ENCODE measurements around the gene DTWD1. TPM values are rescaled to one million over a fixed set of nuclear protein-coding genes. Genes with fewer than 3 reads are reported as not detected.
"Not testable (repeated sequence)": the region's sequence is repeated elsewhere in the genome, so short reads cannot be mapped to it uniquely, and the experiment has no call there.

The DTWD1 gene, protein sequence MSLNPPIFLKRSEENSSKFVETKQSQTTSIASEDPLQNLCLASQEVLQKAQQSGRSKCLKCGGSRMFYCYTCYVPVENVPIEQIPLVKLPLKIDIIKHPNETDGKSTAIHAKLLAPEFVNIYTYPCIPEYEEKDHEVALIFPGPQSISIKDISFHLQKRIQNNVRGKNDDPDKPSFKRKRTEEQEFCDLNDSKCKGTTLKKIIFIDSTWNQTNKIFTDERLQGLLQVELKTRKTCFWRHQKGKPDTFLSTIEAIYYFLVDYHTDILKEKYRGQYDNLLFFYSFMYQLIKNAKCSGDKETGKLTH
- 46.3 TPM for polyA plus RNA-seq (2013, experiment 1 of 4)
- polyA plus RNA-seq (2013, experiment 2 of 4) = 40.4 TPM
- 41.3 TPM for polyA plus RNA-seq (2013, experiment 3 of 4)
- 46.2 TPM for polyA plus RNA-seq (2013, experiment 4 of 4)

GRCh38 chr15:49620658-49621368, at the start of gene DTWD1, which contains the start of gene FAM227B:
Gene DTWD1 (plus strand): TSS chr15:49621048. CDS start chr15:49625168, 4,120 bp downstream.
Gene FAM227B (minus strand): TSS chr15:49620818. CDS start chr15:49615171, 5,647 bp downstream.
- 0% methylated on average over 59 of the region's 59 CpGs for WGBS, 2 experiments
- Histone ChIP-seq H3K27ac (ENCODE audit: insufficient read depth, low read depth, low read length, poor library complexity, severe bottlenecking) (peak within 1 kb of the TSS; percentile 86), H3K36me3 (ENCODE audit: control insufficient read depth, insufficient read depth, low read length) (peaks cover 18% of the 10 kb centered on the region), H3K4me3 (ENCODE audit: insufficient read depth, low read depth, low read length) (peak within 1 kb of the TSS; percentile 91), H3K27me3 (ENCODE audit: control insufficient read depth, insufficient read depth, low read length, poor library complexity, severe bottlenecking) (no peaks in the 10 kb centered on the region), H3K9me3 (ENCODE audit: control insufficient read depth, low read length) (no peaks in the 10 kb centered on the region), H3K4me1 (ENCODE audit: control insufficient read depth, insufficient read depth, low read length) (peaks cover 2% of the 10 kb centered on the region)

DNA sequence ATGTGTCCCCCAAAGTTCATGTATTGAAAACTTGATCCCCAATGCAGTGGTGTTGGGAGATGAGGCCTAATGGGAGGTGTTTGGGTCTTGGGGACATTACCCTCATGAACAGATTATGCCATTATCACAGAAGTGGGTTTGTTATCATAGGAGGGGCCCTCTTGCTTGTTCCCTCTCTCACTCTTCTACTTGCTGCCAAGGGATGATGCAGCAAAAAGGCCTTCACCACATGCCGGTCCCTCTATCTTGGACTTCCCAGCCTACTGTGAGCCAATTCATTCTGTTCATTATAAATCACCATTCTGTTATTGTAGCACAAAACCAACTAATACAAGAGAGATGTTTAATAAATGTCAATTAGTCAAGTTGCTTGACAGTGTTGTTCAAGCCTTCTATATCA, 47.4 kb upstream of the DTWD1 start:
- no peaks in the 10 kb centered on the region for H3K4me1 ChIP-seq (ENCODE audit: control insufficient read depth, insufficient read depth, low read length)

DNA sequence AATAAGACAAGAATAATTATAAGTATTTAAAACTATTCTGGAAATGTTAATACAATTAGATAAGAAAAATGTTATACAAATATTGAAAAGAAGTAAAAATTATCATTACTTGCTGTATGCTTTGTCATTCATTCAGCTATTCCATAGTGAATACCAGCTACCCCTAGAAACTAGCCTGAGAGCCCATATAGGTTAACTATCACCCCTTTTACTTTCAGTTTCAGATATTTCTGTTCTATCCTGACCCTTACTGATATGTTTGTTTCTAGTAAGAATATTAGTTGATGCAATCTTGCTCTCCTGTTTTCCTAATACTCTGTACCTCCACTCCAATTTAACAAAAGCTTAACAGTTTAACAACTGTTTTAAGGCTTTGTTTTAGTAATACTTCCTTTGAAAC, 31.8 kb upstream of the DTWD1 start:
- no peak overlapping the region for H3K4me3 ChIP-seq (ENCODE audit: insufficient read depth, low read depth, low read length)
- H3K36me3 ChIP-seq (ENCODE audit: control insufficient read depth, insufficient read depth, low read length) = no peaks in the 10 kb centered on the region
- no peaks in the 10 kb centered on the region for H3K27me3 ChIP-seq (ENCODE audit: control insufficient read depth, insufficient read depth, low read length, poor library complexity, severe bottlenecking)
- H3K9me3 ChIP-seq (ENCODE audit: control insufficient read depth, low read length) = no peaks in the 10 kb centered on the region
- no peaks in the 10 kb centered on the region for H3K4me1 ChIP-seq (ENCODE audit: control insufficient read depth, insufficient read depth, low read length)
- no peak overlapping the region for H3K27ac ChIP-seq (ENCODE audit: insufficient read depth, low read depth, low read length, poor library complexity, severe bottlenecking)

More for the DNA sequence above, 47.4 kb upstream of the DTWD1 start:
- Histone ChIP-seq H3K27me3 (ENCODE audit: control insufficient read depth, insufficient read depth, low read length, poor library complexity, severe bottlenecking) (no peaks in the 10 kb centered on the region), H3K36me3 (ENCODE audit: control insufficient read depth, insufficient read depth, low read length) (no peaks in the 10 kb centered on the region), H3K9me3 (ENCODE audit: control insufficient read depth, low read length) (no peaks in the 10 kb centered on the region), H3K27ac (ENCODE audit: insufficient read depth, low read depth, low read length, poor library complexity, severe bottlenecking) (no peak overlapping the region), H3K4me3 (ENCODE audit: insufficient read depth, low read depth, low read length) (no peak overlapping the region)
- 88 to 92% methylated on average over 1 of the region's 1 CpG for WGBS, 2 experiments

GRCh38 chr15:49592829-49593316, 28.0 kb upstream of the DTWD1 start:
- H3K9me3 ChIP-seq (ENCODE audit: control insufficient read depth, low read length); H3K4me1 ChIP-seq (ENCODE audit: control insufficient read depth, insufficient read depth, low read length); H3K4me3 ChIP-seq (ENCODE audit: insufficient read depth, low read depth, low read length); H3K27ac ChIP-seq (ENCODE audit: insufficient read depth, low read depth, low read length, poor library complexity, severe bottlenecking); H3K36me3 ChIP-seq (ENCODE audit: control insufficient read depth, insufficient read depth, low read length); H3K27me3 ChIP-seq (ENCODE audit: control insufficient read depth, insufficient read depth, low read length, poor library complexity, severe bottlenecking): not testable (repeated sequence)
- WGBS, 2 experiments = 93 to 94% methylated on average over 12 of the region's 12 CpGs

DNA sequence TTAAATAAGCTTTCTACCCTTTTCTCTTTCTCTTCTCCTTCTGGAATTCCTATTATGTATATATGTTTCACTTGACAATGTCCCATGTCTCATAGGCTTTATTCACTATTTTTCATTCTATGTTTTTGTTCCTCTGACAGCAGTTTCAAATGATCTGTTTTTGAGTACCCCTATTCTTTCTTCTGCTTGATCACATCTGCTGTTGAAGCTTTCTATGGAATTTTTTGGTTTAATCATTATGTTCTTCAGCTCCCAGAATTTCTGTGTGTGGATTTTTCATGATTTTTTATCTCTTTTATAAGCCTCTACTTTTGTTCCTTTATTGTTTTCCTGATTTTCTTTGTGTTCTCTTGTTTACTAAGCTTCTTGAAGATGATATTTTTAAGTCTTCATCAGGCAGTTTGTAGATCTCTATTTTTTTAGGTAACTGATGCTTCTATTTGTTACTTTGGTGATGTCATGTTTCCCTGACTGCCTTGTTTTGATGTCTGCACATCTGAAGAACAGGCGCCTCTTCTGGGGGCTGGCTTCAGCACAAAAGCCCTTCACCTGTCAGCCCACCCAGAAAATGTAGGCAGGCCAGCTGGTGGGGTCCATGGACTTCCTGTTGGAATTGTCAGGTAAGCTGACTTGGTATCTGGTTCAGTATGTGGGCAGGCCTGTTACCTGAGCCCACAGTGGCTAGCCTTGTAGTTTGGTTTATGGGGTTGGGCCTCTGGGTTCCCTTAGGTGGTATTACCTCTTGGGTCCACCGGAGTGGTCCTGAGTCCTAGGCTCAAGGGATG, 16.0 kb upstream of the DTWD1 start:
- H3K4me3 ChIP-seq (ENCODE audit: insufficient read depth, low read depth, low read length) = no peak overlapping the region
- H3K36me3 ChIP-seq (ENCODE audit: control insufficient read depth, insufficient read depth, low read length) = no peaks in the 10 kb centered on the region
- no peaks in the 10 kb centered on the region for H3K27me3 ChIP-seq (ENCODE audit: control insufficient read depth, insufficient read depth, low read length, poor library complexity, severe bottlenecking)
- WGBS, 2 experiments = 96 to 97% methylated on average over 2 of the region's 2 CpGs
- H3K4me1 ChIP-seq (ENCODE audit: control insufficient read depth, insufficient read depth, low read length) = no peaks in the 10 kb centered on the region
- no peaks in the 10 kb centered on the region for H3K9me3 ChIP-seq (ENCODE audit: control insufficient read depth, low read length)
- no peak overlapping the region for H3K27ac ChIP-seq (ENCODE audit: insufficient read depth, low read depth, low read length, poor library complexity, severe bottlenecking)

DNA sequence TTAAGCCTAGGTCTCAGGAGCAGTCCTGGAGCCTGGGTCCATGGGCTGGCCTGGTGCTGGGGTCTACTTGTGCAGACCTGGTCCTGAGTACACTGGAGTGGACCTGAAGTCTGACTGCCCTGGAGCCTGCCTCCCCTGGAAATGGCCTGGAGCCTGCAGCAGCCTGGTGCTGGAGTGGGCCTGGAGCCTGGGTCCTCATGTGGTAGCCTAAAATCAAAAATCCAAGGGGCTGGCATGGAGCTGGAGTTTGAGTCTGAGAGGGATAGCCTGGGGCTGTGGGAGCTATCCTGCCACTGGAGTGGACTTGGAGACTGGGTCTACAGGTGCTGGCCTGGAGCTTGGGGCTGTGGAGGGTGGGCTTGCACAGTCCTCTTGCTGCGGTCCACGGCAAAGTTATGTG, 15.3 kb upstream of the DTWD1 start:
- H3K36me3 ChIP-seq (ENCODE audit: control insufficient read depth, insufficient read depth, low read length) = no peaks in the 10 kb centered on the region
- no peak overlapping the region for H3K27ac ChIP-seq (ENCODE audit: insufficient read depth, low read depth, low read length, poor library complexity, severe bottlenecking)
- 93 to 94% methylated on average over 2 of the region's 2 CpGs for WGBS, 2 experiments
- no peaks in the 10 kb centered on the region for H3K9me3 ChIP-seq (ENCODE audit: control insufficient read depth, low read length)
- no peak overlapping the region for H3K4me3 ChIP-seq (ENCODE audit: insufficient read depth, low read depth, low read length)
- H3K4me1 ChIP-seq (ENCODE audit: control insufficient read depth, insufficient read depth, low read length) = no peaks in the 10 kb centered on the region
- H3K27me3 ChIP-seq (ENCODE audit: control insufficient read depth, insufficient read depth, low read length, poor library complexity, severe bottlenecking) = no peaks in the 10 kb centered on the region

DNA sequence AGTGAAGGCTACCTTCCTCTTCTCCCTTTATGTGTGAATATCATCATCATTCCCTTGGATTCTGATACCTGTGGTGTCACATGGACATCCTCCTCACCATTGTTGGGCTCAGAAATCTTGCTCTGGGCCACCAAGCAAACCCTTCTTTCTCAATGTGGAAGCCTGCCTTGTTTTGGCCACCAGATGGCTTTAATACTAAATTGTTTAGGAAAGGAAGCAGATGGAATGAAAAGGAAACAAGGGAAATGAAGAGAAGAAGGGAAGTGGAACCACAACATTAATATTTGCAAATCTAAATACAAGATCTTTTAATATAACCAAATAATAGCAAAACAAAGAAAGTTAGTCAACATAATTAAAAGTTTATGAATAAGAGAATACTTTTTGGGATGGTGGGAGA, 14.3 kb upstream of the DTWD1 start:
- Histone ChIP-seq H3K36me3 (ENCODE audit: control insufficient read depth, insufficient read depth, low read length) (no peaks in the 10 kb centered on the region), H3K9me3 (ENCODE audit: control insufficient read depth, low read length) (no peaks in the 10 kb centered on the region), H3K27me3 (ENCODE audit: control insufficient read depth, insufficient read depth, low read length, poor library complexity, severe bottlenecking) (no peaks in the 10 kb centered on the region), H3K27ac (ENCODE audit: insufficient read depth, low read depth, low read length, poor library complexity, severe bottlenecking) (no peak overlapping the region), H3K4me1 (ENCODE audit: control insufficient read depth, insufficient read depth, low read length) (no peaks in the 10 kb centered on the region), H3K4me3 (ENCODE audit: insufficient read depth, low read depth, low read length) (no peak overlapping the region)

DNA sequence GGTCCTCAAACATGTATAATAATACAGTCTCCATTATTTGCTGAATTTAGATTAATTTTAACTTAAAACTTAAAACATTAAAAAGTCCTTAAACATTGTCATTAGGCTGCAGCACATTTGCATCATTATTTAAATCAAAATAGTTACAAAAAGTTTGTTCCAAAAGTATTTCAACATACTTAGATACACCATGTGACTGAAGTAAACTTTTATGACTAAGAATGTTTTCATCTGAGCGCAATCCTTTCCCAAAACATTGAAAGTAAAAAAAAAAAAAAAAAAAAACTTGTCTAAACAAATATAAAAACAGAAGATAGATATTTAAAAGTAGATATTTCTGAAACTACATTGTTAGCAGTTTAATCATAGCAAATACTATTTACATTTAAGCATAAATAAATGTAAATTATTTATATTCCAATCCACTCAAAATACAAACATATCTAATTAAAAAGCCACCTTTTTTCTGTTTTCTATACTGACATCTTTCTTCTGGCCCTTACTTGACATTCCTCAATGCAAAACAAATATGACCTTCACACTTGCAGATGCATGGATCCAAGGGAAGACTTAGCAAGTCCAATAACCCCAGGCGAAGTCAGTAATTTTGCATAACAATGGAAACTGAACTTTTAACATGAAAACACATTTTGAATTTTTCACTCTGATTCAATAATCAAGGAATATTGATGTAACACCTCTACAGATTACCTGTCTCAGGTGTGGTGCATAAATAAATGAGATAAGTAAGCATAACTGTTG, 10.5 kb upstream of the DTWD1 start:
- H3K27me3 ChIP-seq (ENCODE audit: control insufficient read depth, insufficient read depth, low read length, poor library complexity, severe bottlenecking) = no peaks in the 10 kb centered on the region
- peaks cover 8% of the 10 kb centered on the region for H3K36me3 ChIP-seq (ENCODE audit: control insufficient read depth, insufficient read depth, low read length)
- no peak overlapping the region for H3K27ac ChIP-seq (ENCODE audit: insufficient read depth, low read depth, low read length, poor library complexity, severe bottlenecking)
- no peaks in the 10 kb centered on the region for H3K9me3 ChIP-seq (ENCODE audit: control insufficient read depth, low read length)
- WGBS, 2 experiments = 73 to 81% methylated on average over 1 of the region's 2 CpGs
- no peak overlapping the region for H3K4me3 ChIP-seq (ENCODE audit: insufficient read depth, low read depth, low read length)
- H3K4me1 ChIP-seq (ENCODE audit: control insufficient read depth, insufficient read depth, low read length) = no peaks in the 10 kb centered on the region

- not testable (repeated sequence) for H3K4me1 ChIP-seq (ENCODE audit: control insufficient read depth, insufficient read depth, low read length); H3K9me3 ChIP-seq (ENCODE audit: control insufficient read depth, low read length); H3K27ac ChIP-seq (ENCODE audit: insufficient read depth, low read depth, low read length, poor library complexity, severe bottlenecking); H3K36me3 ChIP-seq (ENCODE audit: control insufficient read depth, insufficient read depth, low read length); H3K27me3 ChIP-seq (ENCODE audit: control insufficient read depth, insufficient read depth, low read length, poor library complexity, severe bottlenecking); H3K4me3 ChIP-seq (ENCODE audit: insufficient read depth, low read depth, low read length)
- WGBS, 2 experiments = 100% methylated on average over 1 of the region's 3 CpGs; no CpG with 5 or more reads in 1 of the 2 experiments
These were observed 8.6 kb upstream of the DTWD1 start for GRCh38 chr15:49612240-49612639.

Measured in ectodermal cell (in vitro differentiated cells).